ENCODE results near the gene SCAF4.

SCAF4 gene

DNA sequence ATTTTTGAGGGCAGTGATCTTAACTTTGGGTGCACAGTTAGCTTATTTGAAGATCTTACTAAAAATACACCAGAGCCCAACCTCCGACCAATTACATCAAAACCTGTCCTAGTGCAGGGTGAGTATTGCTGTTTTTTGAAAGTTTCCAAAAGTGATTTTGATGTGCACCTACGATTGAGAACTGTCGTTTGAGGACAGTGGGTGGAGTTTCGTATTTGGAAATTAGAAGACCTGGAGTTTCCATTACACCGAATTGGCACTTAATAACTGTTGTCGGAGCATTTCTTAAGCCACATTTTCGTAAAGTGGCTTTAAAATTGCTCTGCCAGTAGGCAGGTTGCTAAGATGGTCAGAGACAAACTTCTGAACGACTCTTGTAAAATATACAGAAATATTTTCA is 71.3 kb downstream of the SCAF4 start:
- no peak for DNase-seq
- Histone ChIP-seq H2AFZ (ENCODE audit: low read depth, low read length) (0 out of 2 replicates have a peak overlapping the region, but pooled peaks have one; percentile 71), H3K9me3 (ENCODE audit: insufficient read depth, low read length, severe bottlenecking) (no peaks in the 10 kb centered on the region), H4K20me1 (ENCODE audit: insufficient read depth, low read length) (peaks cover 37% of the 10 kb centered on the region; the same call in 1 of the 2 replicates), H3K79me2 (ENCODE audit: insufficient read depth, low read length) (peaks cover 59% of the 10 kb centered on the region), H3K4me1 (ENCODE audit: insufficient read depth, low read length) (peaks cover 58% of the 10 kb centered on the region), H3K9ac (ENCODE audit: low read depth, low read length) (peak overlapping the region; percentile 62), H3K27ac (ENCODE audit: low read length) (peak overlapping the region; percentile 73), H3K27me3 (ENCODE audit: insufficient read depth, low read length, poor library complexity) (no peaks in the 10 kb centered on the region), H3K36me3 (ENCODE audit: insufficient read depth, low read length) (peaks cover 38% of the 10 kb centered on the region), H3K4me3 (ENCODE audit: low read depth in 1 of 2, low read length in 2 of 2) (peak overlapping the region; percentile 60 to 74; a peak in 3 of 4 replicates), H3K4me2 (ENCODE audit: insufficient read depth, low read length) (peak overlapping the region; percentile 62)
- ATAC-seq (ENCODE audit: insufficient read depth, low read depth), result no peak
- TF ChIP-seq, protein P1, sequence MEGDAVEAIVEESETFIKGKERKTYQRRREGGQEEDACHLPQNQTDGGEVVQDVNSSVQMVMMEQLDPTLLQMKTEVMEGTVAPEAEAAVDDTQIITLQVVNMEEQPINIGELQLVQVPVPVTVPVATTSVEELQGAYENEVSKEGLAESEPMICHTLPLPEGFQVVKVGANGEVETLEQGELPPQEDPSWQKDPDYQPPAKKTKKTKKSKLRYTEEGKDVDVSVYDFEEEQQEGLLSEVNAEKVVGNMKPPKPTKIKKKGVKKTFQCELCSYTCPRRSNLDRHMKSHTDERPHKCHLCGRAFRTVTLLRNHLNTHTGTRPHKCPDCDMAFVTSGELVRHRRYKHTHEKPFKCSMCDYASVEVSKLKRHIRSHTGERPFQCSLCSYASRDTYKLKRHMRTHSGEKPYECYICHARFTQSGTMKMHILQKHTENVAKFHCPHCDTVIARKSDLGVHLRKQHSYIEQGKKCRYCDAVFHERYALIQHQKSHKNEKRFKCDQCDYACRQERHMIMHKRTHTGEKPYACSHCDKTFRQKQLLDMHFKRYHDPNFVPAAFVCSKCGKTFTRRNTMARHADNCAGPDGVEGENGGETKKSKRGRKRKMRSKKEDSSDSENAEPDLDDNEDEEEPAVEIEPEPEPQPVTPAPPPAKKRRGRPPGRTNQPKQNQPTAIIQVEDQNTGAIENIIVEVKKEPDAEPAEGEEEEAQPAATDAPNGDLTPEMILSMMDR (IDR thresholded peaks at IDR 0.05; ENCODE audit: borderline replicate concordance, extremely low read depth, low read length, poor library complexity, severe bottlenecking), result no peak
- no peak for TF ChIP-seq EZH2 (IDR thresholded peaks at IDR 0.05; ENCODE audit: borderline replicate concordance, low read depth, low read length, severe bottlenecking)

DNA sequence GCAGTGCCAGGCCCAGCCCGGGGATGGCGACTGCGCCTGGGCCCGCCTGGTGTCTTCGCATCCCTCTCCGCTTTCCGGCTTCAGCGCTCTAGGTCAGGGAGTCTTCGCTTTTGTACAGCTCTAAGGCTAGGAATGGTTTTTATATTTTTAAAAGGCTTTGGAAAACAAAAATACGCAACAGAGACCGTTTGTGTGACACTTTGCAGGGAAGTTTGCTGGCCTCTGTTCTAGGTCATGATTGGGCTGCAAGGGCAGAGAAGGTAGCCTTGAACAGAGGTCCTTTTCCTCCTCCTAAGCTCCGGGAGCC is 71.7 kb downstream of the SCAF4 start:
- TF ChIP-seq EZH2 (IDR thresholded peaks at IDR 0.05; ENCODE audit: borderline replicate concordance, low read depth, low read length, severe bottlenecking), result no peak
- TF ChIP-seq, protein P1 (IDR thresholded peaks at IDR 0.05; ENCODE audit: borderline replicate concordance, extremely low read depth, low read length, poor library complexity, severe bottlenecking), result no peak
- no peaks in the 10 kb centered on the region for H3K27me3 ChIP-seq (ENCODE audit: insufficient read depth, low read length, poor library complexity)
- H3K9me3 ChIP-seq (ENCODE audit: insufficient read depth, low read length, severe bottlenecking), result no peaks in the 10 kb centered on the region
- peak; percentile 36 for ATAC-seq (ENCODE audit: insufficient read depth, low read depth)
- H3K27ac ChIP-seq (ENCODE audit: low read length), result peak overlapping the region; percentile 73
- H3K4me2 ChIP-seq (ENCODE audit: insufficient read depth, low read length), result peak overlapping the region; percentile 62
- peaks cover 58% of the 10 kb centered on the region for H3K4me1 ChIP-seq (ENCODE audit: insufficient read depth, low read length)
- H3K36me3 ChIP-seq (ENCODE audit: insufficient read depth, low read length), result peaks cover 34% of the 10 kb centered on the region
- peak overlapping the region; percentile 60 to 74; a peak in 3 of 4 replicates for H3K4me3 ChIP-seq (ENCODE audit: low read depth in 1 of 2, low read length in 2 of 2)
- DNase-seq, result peak; percentile 45
- H2AFZ ChIP-seq (ENCODE audit: low read depth, low read length), result peak overlapping the region; percentile 71; the same call in 1 of the 2 replicates
- H3K79me2 ChIP-seq (ENCODE audit: insufficient read depth, low read length), result peaks cover 55% of the 10 kb centered on the region
- H3K9ac ChIP-seq (ENCODE audit: low read depth, low read length), result peak overlapping the region; percentile 62
- peaks cover 33% of the 10 kb centered on the region; the same call in 1 of the 2 replicates for H4K20me1 ChIP-seq (ENCODE audit: insufficient read depth, low read length)

- ATAC-seq (ENCODE audit: insufficient read depth, low read depth) (peak; percentile 94), DNase-seq (peak; percentile 96)
- Histone ChIP-seq H2AFZ (ENCODE audit: low read depth, low read length) (peak within 1 kb of the TSS; percentile 81), H3K9me3 (ENCODE audit: insufficient read depth, low read length, severe bottlenecking) (no peaks in the 10 kb centered on the region), H3K4me3 (ENCODE audit: low read depth in 1 of 2, low read length in 2 of 2) (peak within 1 kb of the TSS; percentile 60 to 74; a peak in 3 of 4 replicates), H4K20me1 (ENCODE audit: insufficient read depth, low read length) (peaks cover 33% of the 10 kb centered on the region; the same call in 1 of the 2 replicates), H3K4me1 (ENCODE audit: insufficient read depth, low read length) (peaks cover 58% of the 10 kb centered on the region), H3K27ac (ENCODE audit: low read length) (peak within 1 kb of the TSS; percentile 74), H3K4me2 (ENCODE audit: insufficient read depth, low read length) (peak within 1 kb of the TSS; percentile 62), H3K27me3 (ENCODE audit: insufficient read depth, low read length, poor library complexity) (no peaks in the 10 kb centered on the region), H3K9ac (ENCODE audit: low read depth, low read length) (peak within 1 kb of the TSS; percentile 62), H3K79me2 (ENCODE audit: insufficient read depth, low read length) (peaks cover 50% of the 10 kb centered on the region), H3K36me3 (ENCODE audit: insufficient read depth, low read length) (peaks cover 30% of the 10 kb centered on the region)
- TF ChIP-seq, protein P1 (IDR thresholded peaks at IDR 0.05; ENCODE audit: borderline replicate concordance, extremely low read depth, low read length, poor library complexity, severe bottlenecking), result no peak
- no peak for TF ChIP-seq EZH2 (IDR thresholded peaks at IDR 0.05; ENCODE audit: borderline replicate concordance, low read depth, low read length, severe bottlenecking)
These were observed 72.2 kb downstream of the SCAF4 start, which contains the start of gene SOD1 for GRCh38 chr21:31659536-31660258. SOD1 (plus strand) TSS chr21:31659693; CDS start chr21:31659770, 77 bp downstream.
